ENCODE measurements around the gene UBFD1.
"Not testable (repeated sequence)": the region's sequence is repeated elsewhere in the genome, so short reads cannot be mapped to it uniquely, and the experiment has no call there.

Gene UBFD1

DNA sequence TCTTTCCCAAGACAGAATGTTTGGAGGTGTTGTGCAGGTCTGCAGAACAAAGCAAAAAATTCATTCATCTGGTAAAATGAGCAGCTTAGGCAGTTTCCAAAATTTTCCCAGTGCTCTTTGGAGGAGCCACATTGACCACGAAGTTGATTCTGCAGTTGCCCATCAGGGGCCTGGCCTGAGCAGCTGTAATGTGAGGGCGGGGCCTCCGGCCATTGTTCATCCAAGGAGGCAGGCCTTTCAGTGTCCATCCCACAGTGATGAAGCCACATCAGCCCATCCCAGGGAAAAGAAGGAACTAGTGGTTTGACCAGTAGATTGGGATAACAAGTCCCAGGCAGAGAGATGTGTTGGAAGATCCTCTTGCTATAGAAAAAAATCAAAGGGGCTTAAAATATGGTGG lies 10.1 kb downstream of the UBFD1 start:
- no peak for DNase-seq (ENCODE audit: low read depth in 2 of 2)

DNA sequence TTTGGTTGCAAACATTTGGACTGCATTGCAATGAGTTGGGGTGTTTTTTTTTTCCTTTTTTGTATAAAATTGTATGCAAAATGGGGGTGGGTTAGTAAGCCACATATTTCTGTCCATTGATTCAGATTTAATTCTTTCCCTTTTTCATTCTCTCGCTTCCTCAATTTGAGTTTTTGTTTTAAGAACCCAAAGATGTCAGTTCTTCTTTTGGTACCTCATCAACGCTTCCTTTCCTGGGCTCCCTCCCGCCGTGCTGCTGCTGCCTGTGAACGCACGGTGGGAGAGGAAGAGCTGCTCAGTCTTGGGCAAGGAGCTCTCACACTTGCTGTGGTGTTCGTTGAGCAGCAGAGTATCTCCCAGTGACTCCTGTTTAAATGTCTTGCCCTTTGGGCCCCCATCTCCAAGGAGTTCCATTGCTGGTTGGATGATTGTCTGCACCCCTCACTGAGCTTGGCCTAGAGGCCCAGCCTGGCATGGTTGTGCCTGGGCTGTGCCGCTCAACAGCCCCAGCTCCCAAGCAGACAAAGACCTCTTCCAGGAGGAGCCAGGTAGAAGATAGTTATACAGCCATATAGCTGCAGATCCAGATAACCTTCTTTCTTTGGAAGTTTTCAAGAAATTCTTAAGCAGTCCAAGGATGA lies 13.6 kb downstream of the UBFD1 start:
- no peak for DNase-seq (ENCODE audit: low read depth in 2 of 2)

DNA sequence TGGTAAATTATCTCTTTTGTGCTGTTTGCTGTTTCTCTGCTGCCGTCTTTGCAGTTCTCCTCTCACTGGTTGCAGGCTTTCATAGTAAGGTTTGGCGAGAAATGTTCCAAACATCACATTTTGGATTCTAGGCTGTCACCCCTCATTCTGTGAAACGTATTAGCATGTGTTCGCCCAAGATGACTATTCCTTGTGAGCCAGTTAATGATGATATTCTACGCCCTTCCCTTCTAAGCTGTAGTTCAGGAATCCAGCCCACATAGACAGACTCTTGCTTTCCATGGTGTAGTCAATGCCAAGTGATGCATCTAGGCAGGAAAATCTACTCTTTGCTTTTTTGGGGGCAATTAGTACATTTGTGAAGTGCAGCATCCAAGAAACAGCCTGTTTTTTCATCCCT lies 14.4 kb downstream of the UBFD1 start:
- no peak for DNase-seq (ENCODE audit: low read depth in 2 of 2)

DNA sequence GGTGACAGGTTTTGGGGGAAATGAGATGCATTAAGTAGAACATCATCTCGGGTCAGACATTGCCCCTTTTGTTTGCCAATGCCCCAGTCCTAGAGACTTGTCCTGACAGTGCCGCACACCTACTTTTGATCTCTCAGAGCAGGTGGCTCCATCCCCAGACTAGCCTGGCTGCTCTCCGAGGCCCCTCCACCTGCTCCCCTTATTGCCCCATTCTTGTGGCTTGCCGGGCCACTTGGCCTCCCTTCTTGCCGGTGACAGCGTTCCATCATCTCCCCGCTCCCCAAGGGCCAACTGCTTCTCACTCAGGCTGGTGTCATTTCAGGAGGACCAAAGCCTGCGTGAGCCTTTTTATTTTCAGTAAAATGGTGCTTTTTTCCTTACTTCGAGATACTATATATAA lies 14.9 kb downstream of the UBFD1 start:
- no peak for DNase-seq (ENCODE audit: low read depth in 2 of 2)

DNA sequence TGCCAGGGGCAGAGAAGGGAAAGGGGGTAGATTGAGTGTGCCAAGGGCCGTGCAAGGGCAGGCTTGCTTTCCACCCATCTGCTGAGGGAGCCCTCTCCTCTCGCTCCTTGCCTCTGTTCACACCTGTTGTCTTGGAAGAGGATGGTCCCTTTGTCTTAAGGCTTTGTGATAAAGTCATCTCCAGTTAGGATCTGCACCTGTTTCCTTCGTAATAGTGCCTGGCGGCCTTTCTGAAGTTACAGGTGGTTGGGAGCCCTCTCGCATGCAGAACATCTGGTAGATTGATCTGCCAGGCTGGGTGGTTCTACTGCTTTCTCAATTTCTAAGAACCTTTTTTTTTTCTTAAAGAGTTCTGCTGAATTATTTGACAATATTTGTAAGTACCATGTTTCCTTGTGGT lies 16.3 kb downstream of the UBFD1 start:
- DNase-seq (ENCODE audit: low read depth in 2 of 2): no peak

DNA sequence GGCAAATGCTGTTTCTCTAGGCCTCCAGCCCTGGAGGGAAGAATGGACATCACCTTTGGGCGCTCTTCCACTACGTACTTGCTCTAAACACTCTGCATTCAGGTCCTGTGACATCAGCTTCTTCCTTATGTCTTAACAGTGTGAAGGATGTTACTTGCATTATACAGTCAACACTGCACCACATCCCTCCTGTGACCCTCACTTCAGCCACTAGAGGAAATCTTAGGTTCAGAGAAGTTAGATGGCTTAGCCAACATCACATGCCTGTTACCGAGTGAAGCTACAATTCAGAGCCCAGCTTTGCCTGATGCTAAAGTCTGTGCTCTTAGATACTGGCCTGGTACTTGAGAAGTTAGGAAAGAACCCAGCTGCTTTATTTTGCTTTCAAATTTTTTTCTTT lies 18.3 kb downstream of the UBFD1 start:
- DNase-seq (ENCODE audit: low read depth in 2 of 2): no peak

DNA sequence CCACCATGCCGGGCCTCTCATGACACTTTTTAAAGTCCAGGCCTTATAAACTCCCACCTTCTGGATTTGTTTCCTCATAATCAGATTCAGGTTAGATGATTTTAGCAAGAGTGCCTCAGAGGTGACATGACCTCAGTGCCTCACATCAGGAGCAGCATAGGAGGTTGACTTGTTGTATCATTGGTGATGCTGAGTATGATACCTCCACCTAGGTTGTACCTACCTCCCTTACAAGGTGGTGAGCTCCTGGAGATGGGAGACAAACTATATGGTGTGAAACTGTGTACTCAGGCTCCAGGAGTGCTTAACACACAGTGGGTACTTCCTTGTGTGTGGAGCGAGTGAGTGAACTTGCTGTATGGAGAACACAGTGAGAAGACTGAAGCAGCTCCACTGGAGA lies 20.0 kb downstream of the UBFD1 start:
- DNase-seq (ENCODE audit: low read depth in 2 of 2): no peak

DNA sequence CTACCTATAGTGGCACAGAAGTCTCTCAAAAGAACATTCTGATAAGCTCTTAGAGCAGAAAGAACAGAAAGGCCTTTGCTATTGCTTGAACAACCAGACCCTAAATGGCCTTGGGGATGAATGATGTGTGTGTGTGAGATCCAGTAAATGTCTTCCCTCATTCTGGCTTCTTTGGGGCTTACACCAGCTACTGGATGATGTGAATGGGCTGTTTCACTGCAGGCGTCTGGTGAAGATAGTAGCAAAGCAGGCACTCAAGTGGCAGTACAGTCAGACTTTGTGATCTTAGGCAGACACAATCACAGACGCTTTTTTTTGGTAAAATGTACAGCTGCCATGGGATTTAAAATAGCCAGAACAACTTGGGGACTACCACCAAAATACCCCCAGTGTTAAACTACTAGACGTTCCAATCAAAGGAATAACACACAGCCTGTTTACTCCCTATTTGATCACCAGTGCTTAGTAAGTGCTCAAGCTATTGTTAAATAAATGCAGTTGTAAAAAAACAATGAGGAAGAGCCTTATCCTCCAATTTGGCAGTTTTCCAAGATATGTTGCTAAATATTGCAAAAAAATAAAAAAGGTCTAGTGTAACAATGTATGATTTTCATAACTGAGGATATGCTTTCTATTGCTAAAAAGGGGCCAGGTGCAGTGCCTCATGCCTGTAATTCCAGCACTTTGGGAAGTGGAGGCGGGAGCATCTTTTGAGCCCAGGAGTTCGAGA lies 20.7 kb downstream of the UBFD1 start:
- no peak for DNase-seq (ENCODE audit: low read depth in 2 of 2)

DNA sequence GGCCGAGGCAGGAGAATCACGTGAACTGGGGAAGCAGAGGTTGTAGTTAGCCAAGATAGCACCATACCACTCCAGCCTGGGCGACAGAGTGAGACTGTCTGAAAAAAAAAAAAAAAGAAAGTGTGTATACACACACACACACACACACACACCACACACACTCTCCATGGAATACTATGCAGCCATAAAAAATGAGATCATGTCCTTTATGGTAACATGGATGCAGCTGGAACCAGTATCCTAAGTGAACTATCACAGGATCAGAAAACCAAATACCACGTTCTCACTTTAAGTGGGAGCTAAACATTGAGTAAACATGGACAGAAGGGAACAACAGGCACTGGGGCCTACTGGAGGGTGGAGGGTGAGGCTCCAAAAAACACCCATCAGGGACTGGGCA lies 21.8 kb downstream of the UBFD1 start:
- no peak for DNase-seq (ENCODE audit: low read depth in 2 of 2)

DNA sequence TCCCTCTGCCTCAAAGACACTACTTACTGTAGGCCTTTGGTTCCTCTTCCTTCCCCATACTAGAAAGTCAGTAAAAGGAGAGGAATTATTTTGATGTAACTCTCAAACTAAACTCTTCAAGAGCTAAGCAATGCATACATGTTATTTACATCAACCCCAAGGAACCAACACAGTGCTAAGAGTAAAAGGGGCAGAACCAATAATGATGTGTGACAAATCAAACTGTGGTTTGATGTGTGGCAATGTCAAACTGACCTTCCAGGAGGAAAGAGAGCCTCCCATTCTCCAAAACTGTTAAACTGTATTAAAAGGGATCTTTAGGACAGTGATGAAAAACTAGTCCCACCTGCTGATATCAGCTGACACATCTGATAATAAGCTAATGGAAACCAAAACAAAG lies 22.9 kb downstream of the UBFD1 start:
- DNase-seq (ENCODE audit: low read depth in 2 of 2): no peak

DNA sequence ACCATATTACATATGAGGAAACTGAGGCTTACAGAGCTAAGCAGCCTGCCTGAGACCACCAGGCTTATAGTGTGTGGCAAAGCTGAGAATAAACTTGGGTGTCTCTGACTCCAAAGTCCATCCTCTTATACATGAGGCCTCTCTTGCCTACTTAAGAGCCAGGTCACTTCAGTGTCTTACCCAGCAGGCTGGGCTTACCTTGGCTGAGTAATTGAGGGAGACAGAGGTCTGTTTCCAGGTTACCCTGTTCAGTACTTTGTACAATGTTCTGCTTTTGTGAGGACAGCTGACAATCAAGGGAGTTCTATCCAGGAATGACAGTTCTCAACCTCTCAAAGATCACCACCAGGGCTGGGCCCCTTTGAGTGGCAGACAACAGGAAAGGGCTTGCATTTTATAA lies 24.2 kb downstream of the UBFD1 start:
- no peak for DNase-seq (ENCODE audit: low read depth in 2 of 2)

DNA sequence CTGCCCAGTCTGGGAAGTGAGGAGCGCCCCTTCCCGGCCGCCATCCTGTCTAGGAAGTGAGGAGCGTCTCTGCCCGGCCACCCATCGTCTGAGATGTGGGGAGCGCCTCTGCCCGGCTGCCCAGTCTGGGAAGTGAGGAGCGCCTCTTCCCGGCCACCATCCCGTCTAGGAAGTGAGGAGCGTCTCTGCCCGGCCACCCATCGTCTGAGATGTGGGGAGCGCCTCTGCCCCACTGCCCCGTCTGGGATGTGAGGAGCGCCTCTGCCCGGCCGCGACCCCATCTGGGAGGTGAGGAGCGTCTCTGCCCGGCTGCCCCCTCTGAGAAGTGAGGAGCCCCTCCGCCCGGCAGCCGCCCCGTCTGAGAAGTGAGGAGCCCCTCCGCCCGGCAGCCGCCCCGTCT lies 25.7 kb downstream of the UBFD1 start:
- not testable (repeated sequence) for DNase-seq (ENCODE audit: low read depth in 2 of 2)

DNA sequence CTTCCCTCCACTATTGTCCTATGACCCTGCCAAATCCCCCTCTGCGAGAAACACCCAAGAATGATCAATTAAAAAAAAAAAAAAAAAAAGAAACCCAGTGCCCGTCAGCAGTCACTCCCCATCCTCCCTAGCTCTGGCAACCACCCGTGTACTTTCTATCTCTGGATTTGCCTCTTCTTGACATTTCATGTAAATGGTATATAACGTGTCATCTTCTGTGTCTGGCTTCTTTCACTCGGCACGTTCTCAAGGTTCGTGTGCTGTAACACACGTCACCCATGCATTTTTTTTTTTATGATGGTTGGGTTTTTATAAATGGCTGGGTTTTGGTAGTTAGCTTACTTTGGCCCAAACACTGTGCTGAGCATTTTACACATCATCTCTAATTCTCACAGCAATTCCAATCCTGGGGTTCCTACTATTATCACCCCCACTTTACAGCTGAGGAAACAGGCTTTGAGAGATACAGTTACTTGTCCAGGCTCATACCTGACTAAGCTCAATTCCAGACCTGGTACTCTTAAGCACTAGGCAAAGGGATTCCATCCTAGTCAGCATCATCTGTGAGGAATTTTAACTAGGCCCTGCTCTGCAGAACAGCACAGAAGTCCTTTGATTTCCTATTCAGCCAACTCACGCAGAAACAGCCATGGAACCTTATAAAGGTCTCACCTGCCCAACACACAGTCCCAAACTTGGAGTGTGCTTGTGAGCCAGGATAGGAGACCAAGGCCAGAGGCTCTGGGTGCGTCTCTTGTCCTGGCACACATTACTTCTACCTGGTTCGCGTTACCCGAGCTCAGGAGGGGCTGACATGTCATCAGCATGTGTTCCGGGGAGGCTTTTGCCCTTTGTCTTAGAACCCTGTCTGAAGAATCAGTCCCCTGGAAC lies 26.9 kb downstream of the UBFD1 start:
- no peak for DNase-seq (ENCODE audit: low read depth in 2 of 2)

DNA sequence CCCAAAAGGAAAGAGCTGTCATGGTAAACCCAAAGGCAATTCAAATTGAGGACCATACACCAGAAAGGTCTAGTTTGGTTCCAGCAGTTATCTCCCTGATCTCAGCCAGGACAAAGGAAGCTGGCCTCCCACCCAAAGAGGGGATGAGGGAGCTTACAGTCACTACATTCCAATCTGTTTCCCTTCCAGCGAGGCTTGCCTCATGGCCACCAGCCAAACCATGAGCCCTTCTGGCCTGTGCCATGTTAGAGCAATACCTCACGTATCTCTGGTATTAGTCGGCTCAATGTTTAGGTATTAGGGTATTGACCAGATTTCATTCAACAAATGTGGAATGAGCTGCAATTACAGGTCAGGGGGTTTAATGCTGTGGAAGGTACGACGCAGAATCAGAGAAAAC lies 30.2 kb downstream of the UBFD1 start:
- DNase-seq (ENCODE audit: low read depth in 2 of 2): no peak

DNA sequence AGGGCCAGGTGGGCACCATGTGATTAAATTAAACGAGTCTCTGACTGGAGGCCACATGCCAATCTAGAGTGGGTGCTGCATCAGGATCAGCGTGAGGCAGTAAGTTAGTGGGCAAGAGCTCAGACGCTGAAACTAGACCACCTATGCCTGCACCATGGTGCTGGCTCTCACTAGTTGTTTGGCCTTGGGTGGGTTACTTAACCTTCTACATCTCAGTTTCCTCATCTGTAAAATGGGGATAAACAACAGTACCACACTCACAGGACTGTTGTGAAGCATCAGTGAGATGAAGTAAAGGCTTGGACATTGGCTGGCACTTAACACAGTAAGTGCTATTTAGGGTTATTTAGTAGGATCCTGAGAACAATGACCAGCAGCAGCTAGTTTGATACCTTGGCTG lies 32.7 kb downstream of the UBFD1 start:
- DNase-seq (ENCODE audit: low read depth in 2 of 2): no peak

DNA sequence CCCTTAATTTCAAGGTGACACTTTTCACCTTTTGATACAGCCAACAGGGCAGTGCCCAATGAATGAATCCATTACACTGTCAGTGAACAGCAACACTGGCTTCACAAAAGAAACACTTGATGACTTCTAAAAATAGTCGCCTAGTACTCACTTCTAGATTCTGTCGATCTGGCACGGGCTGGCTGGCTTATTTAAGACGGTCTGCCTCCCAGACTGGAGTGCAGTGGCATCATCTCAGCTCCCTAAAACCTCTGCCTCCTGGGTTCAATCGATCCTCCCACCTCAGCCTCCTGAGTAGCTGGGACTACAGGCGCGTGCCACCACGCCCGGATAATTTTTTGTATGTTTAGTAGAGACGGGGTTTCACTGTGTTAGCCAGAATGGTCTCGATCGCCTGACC lies 36.7 kb downstream of the UBFD1 start:
- DNase-seq (ENCODE audit: low read depth in 2 of 2): no peak

DNA sequence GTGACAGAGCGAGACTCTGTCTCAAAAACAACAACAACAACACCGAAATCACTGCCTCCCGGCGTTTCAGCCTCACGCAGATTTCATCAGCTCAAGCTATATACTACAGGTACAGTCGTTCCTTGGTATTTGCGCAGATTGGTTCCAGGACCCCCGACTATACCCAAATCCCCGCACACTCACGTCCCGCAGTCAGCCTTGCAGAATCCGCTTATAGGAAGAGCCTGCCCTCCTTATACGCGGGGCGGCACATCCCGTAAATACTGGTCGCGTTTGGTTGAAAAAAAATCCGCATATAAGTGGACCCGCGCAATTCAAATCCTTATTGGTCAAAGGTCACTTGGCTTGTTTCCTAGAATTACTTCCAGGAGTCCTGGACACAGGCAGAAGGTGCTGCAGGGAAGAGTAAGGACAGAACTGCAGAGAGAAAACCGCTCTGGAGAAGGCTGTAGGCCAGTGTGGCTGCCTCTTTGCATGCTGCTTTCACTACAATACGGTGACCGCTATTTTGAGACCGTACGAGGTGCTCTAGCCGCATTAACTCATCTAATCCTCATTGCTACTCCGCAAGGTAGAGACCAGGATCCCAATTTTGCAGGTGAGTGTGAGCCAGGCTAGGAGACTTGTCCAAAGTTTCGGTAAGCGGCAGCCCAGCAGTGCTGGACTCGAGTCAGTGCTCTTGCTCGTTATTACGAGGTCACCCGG lies 37.9 kb downstream of the UBFD1 start:
- DNase-seq (ENCODE audit: low read depth in 2 of 2): no peak

DNA sequence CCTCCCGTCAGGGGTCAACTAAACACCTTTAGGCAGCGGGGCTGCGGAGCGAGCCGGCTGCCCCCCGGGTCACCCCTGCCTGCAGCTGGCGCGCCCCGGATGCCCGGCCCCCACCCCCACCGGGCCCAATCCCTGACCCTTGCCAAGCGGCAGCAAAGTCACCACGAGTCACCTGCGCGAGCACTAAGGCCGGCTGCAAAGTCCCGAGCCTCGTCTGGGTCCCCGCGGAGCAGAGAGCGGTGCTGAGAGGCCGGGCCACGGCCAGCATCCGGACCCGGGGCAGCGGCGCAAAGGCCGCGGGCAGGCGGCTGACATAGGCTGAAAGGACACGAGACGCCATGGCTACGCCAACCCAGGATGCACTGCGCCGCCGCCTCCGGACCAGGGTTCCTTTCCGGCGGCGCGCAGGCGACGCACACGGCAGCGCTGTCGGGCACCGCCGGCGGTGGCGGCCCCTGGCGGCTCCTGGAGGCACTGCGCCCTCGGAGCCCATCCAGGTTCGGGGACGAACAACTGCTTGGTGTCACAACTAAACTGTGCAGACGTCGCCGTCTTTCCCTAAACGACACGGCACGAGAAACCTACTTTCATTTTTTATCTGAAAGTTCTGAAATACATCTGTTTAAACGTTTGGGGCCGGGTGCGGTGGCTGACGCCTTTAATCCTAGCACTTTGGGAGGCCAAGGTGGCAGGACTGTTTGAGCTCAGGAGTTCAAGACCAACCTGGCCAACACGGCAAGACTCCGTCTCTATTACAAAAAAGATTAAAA lies 38.6 kb downstream of the UBFD1 start, which contains the start of gene NDUFAB1:
Gene NDUFAB1, minus strand, starts transcription at position 366 of the 770 bp plus-strand sequence. Its CDS starts 26 bp downstream, at position 340.
- DNase-seq (ENCODE audit: low read depth in 2 of 2): peak; percentile 77 to 89

DNA sequence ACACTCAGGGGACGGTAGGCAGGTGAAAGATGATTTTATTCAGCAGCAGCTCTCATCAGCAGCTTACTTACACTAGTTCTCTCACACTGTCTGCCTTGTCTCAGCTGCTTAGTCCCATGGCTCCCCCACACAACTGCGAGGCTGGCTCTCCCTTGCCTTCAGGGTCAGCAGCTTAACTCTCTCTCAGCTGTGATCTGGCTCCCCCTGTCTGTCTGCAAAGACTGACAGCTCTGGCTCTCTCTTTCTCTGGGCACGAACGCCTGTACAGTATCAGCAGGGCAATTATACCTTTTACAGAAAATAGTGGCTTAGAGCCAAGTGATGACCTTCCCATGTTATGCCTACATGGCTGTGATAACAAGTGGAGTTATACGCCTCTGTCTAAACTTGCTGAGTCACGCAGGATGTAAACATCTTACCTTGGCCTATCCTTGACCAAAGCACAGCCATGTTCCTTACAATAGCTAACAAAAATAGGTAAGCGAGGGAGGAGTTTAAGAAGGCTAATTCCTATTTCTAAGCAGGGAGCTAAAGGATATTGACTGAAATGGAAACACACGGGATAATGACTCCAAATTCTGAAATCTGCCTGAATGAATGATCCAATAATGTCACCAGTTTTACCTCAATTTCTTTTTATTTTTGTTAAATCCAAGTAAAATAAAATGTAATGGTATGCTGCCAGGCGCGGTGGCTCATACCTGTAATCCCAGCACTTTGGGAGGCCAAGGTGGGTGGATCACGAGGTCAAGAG lies 39.7 kb downstream of the UBFD1 start:
- DNase-seq (ENCODE audit: low read depth in 2 of 2): no peak

DNA sequence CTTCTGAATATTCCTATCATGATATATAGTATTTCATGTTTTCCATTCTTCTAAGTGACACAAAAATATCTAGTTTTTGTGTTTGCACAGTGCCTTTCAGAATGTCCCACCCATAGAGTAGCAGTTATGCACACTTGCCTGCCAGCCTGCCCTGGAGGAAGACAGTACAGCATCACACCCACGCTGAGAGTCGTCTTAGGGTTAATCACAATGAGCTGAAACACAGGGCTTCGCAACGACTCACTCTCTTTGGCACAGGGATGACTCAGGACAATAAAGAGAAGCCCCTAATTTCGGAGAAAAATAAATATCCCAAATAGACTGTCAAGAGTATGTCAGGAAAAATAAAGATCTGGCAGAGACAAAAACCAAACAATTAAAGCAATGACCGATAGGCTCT lies 50.2 kb downstream of the UBFD1 start:
- DNase-seq (ENCODE audit: low read depth in 2 of 2): no peak

DNA sequence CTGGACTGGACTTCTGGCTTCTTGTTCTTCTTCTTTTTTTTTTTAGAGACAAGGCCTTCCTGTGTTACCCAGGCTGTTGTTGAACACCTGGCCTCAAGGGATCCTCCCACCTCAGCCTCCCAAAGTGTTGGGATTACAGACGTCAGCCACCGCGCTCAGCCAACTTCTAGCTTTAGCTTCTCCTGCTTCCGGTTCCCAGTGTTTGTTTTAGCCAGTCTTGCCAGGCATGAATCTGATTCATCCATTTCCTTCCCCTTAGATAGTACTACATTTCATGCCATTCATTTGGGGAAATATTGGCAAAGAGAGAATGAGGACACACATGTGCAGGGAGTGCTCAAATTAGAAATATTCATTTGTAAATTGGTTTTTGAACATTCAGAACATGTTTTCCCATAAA lies 50.7 kb downstream of the UBFD1 start:
- DNase-seq (ENCODE audit: low read depth in 2 of 2): no peak
